GM23338 (cell line): ENCODE measurements around the gene ZCCHC14. TPM values are rescaled to one million over a fixed set of nuclear protein-coding genes. Genes with fewer than 3 reads are reported as not detected.

ENCODE experiments used
- ATAC-seq: fragments of 200-7000 bp; cut with Tn5 transposase; 3 replicates; pipeline ENCODE4 v1.9.1; 2020
- DNase-seq: peaks from one replicate; pipeline ENCODE4 v3.0.0-alpha.2; 2015; ENCODE audit warnings: low spot score
- H2AFZ ChIP-seq: fragments of 200-600 bp; sonication (generic); 2 replicates; pipeline ENCODE4 v1.8.0; 2016; ENCODE audit warnings: antibody characterized with exemption, mild to moderate bottlenecking, moderate library complexity
- H3F3A ChIP-seq: fragments of 200-600 bp; sonication (generic); replicated peaks from 2 replicates; pipeline ENCODE4 v1.8.0; 2017; ENCODE audit warnings: antibody characterized with exemption, mixed run types, low read depth
- H3K27ac ChIP-seq: fragments of 200-600 bp; sonication (generic); 2 replicates; pipeline ENCODE4 v1.6.1; 2016; ENCODE audit warnings: low read depth
- H3K27me3 ChIP-seq: fragments of 200-600 bp; sonication (generic); 2 replicates; pipeline ENCODE4 v1.8.0; 2016; ENCODE audit warnings: mild to moderate bottlenecking, mixed run types, moderate library complexity; ENCODE audit not compliant: insufficient read depth
- H3K36me3 ChIP-seq: fragments of 200-600 bp; sonication (generic); 2 replicates; pipeline ENCODE4 v1.8.0; 2016; ENCODE audit warnings: mild to moderate bottlenecking; ENCODE audit not compliant: insufficient read depth
- H3K4me1 ChIP-seq: fragments of 200-600 bp; sonication (generic); 2 replicates; pipeline ENCODE4 v1.8.0; 2016; ENCODE audit warnings: mild to moderate bottlenecking, moderate library complexity; ENCODE audit not compliant: insufficient read depth
- H3K4me2 ChIP-seq: fragments of 200-600 bp; sonication (generic); 2 replicates; pipeline ENCODE4 v1.7.1; 2017; ENCODE audit warnings: mixed run types
- H3K4me3 ChIP-seq: fragments of 200-600 bp; sonication (generic); 2 replicates; pipeline ENCODE4 v1.6.1; 2016; ENCODE audit warnings: mixed run types
- H3K79me2 ChIP-seq: fragments of 200-600 bp; sonication (generic); replicated peaks from 2 replicates; pipeline ENCODE4 v1.8.0; 2017; ENCODE audit warnings: mild to moderate bottlenecking; ENCODE audit not compliant: insufficient read depth
- H3K9me2 ChIP-seq: fragments of 200-600 bp; sonication (generic); 2 replicates; pipeline ENCODE4 v1.8.0; 2017; ENCODE audit not compliant: insufficient read depth
- H4K20me1 ChIP-seq: fragments of 200-600 bp; sonication (generic); replicated peaks from 2 replicates; pipeline ENCODE4 v1.8.0; 2017; ENCODE audit warnings: mild to moderate bottlenecking; ENCODE audit not compliant: insufficient read depth
- H3K27ac Mint-ChIP-seq: 2 replicates; pipeline ENCODE4 v1.8.0; 2020; ENCODE audit warnings: inconsistent platforms, mild to moderate bottlenecking, moderate library complexity, mixed read lengths
- H3K27me3 Mint-ChIP-seq: 3 replicates; pipeline ENCODE4 v1.8.0; 2022; ENCODE audit warnings: low read depth, mild to moderate bottlenecking, moderate library complexity, mixed read lengths, inconsistent platforms; ENCODE audit not compliant: insufficient read depth, poor library complexity
- H3K36me3 Mint-ChIP-seq: 3 replicates; pipeline ENCODE4 v1.8.0; 2021; ENCODE audit warnings: low read depth, mild to moderate bottlenecking, inconsistent platforms, moderate library complexity, mixed read lengths
- H3K4me1 Mint-ChIP-seq: 3 replicates; pipeline ENCODE4 v1.8.0; 2020; ENCODE audit warnings: mild to moderate bottlenecking, inconsistent platforms, mixed read lengths
- H3K4me3 Mint-ChIP-seq: 3 replicates; pipeline ENCODE4 v1.8.0; 2021; ENCODE audit warnings: moderate library complexity, mild to moderate bottlenecking, inconsistent platforms, mixed read lengths
- H3K9me3 Mint-ChIP-seq: 3 replicates; pipeline ENCODE4 v1.8.0; 2020; ENCODE audit warnings: moderate library complexity, mild to moderate bottlenecking, inconsistent platforms, mixed read lengths
- JUNB ChIP-seq: IDR thresholded peaks from one replicate; pipeline ENCODE4 v1.6.1; 2016; ENCODE audit warnings: antibody characterized with exemption; ENCODE audit not compliant: unreplicated experiment
- NANOG ChIP-seq: IDR thresholded peaks from 2 replicates; pipeline ENCODE4 v1.6.1; 2016; ENCODE audit warnings: antibody characterized with exemption, borderline replicate concordance
- ZNF462 ChIP-seq: fragments of 250-450 bp; sonication (Bioruptor Pico); IDR thresholded peaks from 2 replicates; pipeline ENCODE4 v1.5.0; 2020; ENCODE audit warnings: mild to moderate bottlenecking, moderate library complexity
- polyA plus RNA-seq: library from polyadenylated mRNA; unstranded; fragments of >200 nt; fragmentation: Nextera tagmentation; extraction: Ambion mirVana; gene quantifications from 2 replicates; pipeline ENCODE4 v1.2.1, GENCODE V29; 2016
- total RNA-seq: library from RNA; depleted of rRNA; stranded (reverse); fragments of >200 nt; shearing (Covaris generic); gene quantifications from 2 replicates; pipeline ENCODE4 v1.2.3, GENCODE V29; 2014

The ZCCHC14 gene
- total and polyA plus RNA-seq, 2 experiments from 2014 or later = 6.8 to 22.4 TPM

- no peak for TF ChIP-seq ZNF462
Observed at GRCh38 chr16:87541147-87541871, 48.5 kb upstream of the ZCCHC14 start (continued).

GRCh38 chr16:87540897-87541146 is 48.0 kb upstream of the ZCCHC14 start:
- peaks cover 22% of the 10 kb centered on the region for H3K9me3 Mint-ChIP-seq
- H3K27ac Mint-ChIP-seq = no peak overlapping the region
- H3K36me3 ChIP-seq = no peaks in the 10 kb centered on the region
- no peak overlapping the region for H3K27ac ChIP-seq
- H2AFZ ChIP-seq = peak overlapping the region; percentile 52; the same call in 1 of the 2 replicates
- ATAC-seq = no peak
- no peak overlapping the region for H3K4me3 ChIP-seq
- H3K4me3 Mint-ChIP-seq = no peak overlapping the region
- peaks cover 35% of the 10 kb centered on the region for H3K4me1 Mint-ChIP-seq
- H3K27me3 ChIP-seq = no peaks in the 10 kb centered on the region
- no peak overlapping the region for H3K4me2 ChIP-seq
- H3F3A ChIP-seq = no peaks in the 10 kb centered on the region
- H4K20me1 ChIP-seq = no peaks in the 10 kb centered on the region
- H3K27me3 Mint-ChIP-seq = peaks cover 6% of the 10 kb centered on the region
- DNase-seq = no peak
- peaks cover 14% of the 10 kb centered on the region for H3K36me3 Mint-ChIP-seq
- no peaks in the 10 kb centered on the region for H3K9me2 ChIP-seq
- H3K79me2 ChIP-seq = no peaks in the 10 kb centered on the region
- TF ChIP-seq NANOG (no peak), JUNB (no peak)
- H3K4me1 ChIP-seq = peaks cover 8% of the 10 kb centered on the region; the same call in 1 of the 2 replicates
